HL-60 (cell line): Measurements from ENCODE around the gene LEKR1.
A peak's percentile ranks its signal among the peaks of the same experiment; 100 is the strongest.

ENCODE experiments used
- SPI1 ChIP-seq: IDR thresholded peaks from 2 replicates; pipeline ENCODE4 v1.6.1; 2012; ENCODE audit warnings: low read depth, mild to moderate bottlenecking, borderline replicate concordance
- TF ChIP-seq, protein P1 (sequence below): IDR thresholded peaks from one replicate; pipeline ENCODE4 v1.5.1; 2011; ENCODE audit warnings: low read length, control low read depth, inconsistent platforms; ENCODE audit not compliant: insufficient read depth

DNA sequence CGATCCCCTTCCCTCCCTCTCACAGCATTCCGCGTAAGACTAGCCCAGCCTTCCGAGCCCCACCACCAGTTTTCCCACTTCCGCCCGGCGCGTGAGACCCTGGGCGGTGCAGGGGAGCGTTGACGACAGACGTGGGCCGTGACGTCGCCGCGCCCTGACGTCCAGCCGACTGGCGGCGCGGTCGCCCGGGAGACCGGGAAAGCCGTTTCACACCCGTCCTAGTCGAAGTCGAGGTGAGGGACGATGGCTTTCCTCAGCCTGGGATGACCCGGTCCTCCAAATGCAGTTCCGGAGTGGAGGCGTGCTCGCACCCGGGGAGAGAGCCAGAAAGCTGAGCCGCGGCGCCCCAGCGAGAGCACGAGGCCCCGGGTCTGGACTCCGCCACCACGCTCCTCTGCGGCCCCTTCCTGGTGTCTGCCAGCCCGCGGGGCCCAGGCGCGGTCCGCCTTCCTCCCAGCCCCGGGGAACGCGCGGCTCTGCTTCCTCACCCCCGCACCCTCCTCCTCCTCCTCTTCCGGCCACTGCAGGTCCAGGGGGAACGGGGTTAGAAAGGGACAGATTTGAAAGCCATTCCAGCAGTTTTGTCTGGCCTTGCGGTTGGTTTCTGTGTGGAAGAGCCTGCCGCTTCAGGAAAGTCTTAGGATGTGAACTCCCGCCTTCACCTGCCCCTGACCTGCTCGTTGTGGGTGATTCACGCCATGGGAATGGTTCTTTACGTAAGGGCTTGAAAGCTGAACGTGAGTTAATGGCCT, at the start of gene LEKR1:
- TF ChIP-seq, protein P1, sequence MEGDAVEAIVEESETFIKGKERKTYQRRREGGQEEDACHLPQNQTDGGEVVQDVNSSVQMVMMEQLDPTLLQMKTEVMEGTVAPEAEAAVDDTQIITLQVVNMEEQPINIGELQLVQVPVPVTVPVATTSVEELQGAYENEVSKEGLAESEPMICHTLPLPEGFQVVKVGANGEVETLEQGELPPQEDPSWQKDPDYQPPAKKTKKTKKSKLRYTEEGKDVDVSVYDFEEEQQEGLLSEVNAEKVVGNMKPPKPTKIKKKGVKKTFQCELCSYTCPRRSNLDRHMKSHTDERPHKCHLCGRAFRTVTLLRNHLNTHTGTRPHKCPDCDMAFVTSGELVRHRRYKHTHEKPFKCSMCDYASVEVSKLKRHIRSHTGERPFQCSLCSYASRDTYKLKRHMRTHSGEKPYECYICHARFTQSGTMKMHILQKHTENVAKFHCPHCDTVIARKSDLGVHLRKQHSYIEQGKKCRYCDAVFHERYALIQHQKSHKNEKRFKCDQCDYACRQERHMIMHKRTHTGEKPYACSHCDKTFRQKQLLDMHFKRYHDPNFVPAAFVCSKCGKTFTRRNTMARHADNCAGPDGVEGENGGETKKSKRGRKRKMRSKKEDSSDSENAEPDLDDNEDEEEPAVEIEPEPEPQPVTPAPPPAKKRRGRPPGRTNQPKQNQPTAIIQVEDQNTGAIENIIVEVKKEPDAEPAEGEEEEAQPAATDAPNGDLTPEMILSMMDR: no peak
- peak; percentile 69; the same call in 1 of the 2 replicates for TF ChIP-seq SPI1
